Stimulated activated CD4-positive, alpha-beta T cell treated with anti-CD3 and anti-CD28 coated beads, Interleukin-15, amount 100 ng/mL, for 48 hours (primary cell): ENCODE data around the gene SRRM3.
"Not testable (repeated sequence)": the region's sequence is repeated elsewhere in the genome, so short reads cannot be mapped to it uniquely, and the experiment has no call there.

Source experiments
- DNase-seq, 2 donors: peaks; one replicate each; pipeline ENCODE4 v3.0.0-alpha.2; 2020; ENCODE audit warnings: low read depth in 2 of 2

The SRRM3 gene, protein sequence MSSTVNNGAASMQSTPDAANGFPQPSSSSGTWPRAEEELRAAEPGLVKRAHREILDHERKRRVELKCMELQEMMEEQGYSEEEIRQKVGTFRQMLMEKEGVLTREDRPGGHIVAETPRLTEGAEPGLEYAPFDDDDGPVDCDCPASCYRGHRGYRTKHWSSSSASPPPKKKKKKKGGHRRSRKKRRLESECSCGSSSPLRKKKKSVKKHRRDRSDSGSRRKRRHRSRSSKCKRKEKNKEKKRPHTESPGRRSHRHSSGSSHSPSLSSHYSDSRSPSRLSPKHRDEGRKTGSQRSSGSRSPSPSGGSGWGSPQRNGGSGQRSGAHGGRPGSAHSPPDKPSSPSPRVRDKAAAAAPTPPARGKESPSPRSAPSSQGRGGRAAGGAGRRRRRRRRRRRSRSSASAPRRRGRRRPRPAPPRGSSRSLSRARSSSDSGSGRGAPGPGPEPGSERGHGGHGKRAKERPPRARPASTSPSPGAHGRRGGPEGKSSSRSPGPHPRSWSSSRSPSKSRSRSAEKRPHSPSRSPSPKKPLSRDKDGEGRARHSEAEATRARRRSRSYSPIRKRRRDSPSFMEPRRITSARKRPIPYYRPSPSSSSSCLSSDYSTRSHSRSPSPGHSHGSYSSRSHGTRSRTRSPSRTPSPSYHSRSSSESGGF

DNA sequence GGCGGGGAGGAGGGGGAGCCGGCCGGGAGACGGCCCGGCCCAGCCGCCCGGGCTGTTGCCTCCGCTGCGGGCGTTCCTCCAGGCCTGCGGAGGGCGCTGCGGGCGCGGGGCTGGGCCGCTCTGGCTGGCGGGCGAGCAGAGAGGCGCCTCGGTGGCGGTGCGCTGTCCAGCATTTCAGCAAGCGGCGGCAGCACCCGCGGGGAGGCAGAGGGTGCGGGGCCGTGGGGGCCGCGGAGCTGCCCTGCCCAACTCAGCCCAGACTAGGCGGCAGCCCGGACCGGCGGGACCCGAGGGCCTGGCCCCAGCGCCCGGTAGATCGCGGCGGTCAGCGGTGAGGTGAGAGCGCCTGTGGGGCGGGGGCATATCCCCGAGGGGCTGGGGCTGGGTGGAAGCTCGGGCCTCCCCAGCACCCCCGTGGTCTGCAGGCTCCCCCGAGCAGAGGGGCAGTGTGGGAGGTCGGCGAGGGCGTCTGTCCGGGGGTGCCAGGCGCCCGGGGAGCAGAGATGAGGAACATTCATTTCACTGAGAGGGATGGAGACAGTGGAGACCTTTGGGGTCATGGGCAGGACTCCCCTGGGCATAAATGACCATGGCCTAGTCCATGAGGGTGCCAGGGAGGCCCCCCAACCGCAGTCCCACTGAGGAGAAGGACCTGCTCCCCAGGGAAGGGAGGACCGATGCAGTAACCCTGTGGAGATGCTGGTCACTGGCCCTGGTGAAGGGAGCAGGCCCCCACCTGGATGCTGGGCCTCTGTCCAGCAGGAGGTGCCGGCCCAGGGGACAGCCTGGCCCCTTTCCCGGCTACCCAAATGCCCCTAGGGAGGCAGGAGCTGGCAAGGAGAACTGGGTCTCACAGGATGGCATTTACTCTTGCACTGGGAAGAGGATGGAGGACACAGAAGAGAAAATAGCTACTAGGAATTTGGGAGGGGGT lies at the start of gene SRRM3:
TSS of gene SRRM3 (plus strand) at position 165 of the 934 bp plus-strand sequence. CDS start 33,171 bp downstream, outside the sequence.
- peak; percentile 64 to 79 for DNase-seq

DNA sequence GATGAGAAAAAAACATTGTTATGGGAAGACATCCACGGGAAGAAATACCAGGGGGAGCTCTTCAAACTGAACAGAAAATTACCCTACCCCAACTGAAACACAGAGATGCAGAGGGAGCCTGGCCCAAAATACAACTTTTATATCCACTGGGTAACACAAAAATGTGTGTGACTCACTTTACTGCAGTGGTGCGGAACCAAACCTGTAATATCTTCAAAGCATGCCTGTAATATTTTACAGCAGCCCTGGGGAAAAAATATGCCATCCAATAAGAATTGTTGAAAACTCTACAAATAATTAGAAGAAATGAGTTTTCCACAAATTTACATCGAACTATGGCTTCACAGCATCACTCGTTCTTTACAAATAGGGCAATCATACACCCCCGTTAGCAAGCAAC lies 49.8 kb upstream of the SRRM3 start:
- DNase-seq: no peak

DNA sequence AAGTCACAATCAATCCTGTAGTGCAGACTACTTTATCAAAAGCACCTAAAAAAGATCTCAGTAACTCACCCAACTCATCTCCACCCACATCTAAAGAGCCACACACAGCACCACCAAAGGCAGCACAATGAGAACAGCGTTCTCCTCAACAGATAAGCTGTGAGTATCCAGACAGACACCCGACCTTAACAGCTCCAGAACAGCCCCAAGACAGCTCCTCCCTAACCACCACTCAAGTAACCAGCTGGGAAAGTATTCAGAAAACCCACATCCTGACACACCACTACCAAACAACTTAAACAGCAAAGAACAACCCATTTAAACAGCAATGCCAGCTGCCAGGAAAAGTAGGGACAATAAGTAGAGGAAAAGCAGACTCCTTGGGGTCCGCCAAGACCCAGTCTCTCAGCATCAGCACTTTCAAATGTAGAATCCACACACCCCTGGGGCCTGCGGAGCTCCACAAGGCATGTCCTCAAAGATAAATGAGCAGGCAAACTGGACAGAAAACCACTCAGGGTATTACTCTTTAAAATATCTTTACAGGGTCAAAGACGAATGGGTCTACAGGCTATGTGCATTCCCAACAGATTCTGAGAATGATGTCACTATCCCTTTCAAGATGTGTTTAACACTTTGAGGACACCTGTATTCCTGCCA lies 48.0 kb upstream of the SRRM3 start:
- DNase-seq: not testable (repeated sequence)

DNA sequence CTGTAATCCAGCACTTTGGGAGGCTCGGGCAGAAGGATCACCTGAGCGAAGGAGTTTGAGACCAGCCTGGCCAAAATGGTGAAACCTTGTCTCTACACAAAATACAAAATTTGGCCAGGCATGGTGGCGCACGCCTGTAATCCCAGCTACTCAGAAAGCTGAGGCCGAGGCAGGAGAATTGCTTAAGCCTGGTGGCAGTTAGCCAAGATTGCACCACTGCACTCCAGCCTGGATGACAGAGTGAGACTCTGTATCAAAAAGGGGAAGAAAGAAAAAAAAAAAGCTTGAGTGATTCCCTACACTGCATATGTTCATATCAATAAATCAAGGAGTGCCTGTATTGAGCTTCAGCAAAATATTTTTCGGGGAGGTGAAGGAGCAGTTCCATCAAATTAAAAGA lies 45.8 kb upstream of the SRRM3 start:
- no peak for DNase-seq

DNA sequence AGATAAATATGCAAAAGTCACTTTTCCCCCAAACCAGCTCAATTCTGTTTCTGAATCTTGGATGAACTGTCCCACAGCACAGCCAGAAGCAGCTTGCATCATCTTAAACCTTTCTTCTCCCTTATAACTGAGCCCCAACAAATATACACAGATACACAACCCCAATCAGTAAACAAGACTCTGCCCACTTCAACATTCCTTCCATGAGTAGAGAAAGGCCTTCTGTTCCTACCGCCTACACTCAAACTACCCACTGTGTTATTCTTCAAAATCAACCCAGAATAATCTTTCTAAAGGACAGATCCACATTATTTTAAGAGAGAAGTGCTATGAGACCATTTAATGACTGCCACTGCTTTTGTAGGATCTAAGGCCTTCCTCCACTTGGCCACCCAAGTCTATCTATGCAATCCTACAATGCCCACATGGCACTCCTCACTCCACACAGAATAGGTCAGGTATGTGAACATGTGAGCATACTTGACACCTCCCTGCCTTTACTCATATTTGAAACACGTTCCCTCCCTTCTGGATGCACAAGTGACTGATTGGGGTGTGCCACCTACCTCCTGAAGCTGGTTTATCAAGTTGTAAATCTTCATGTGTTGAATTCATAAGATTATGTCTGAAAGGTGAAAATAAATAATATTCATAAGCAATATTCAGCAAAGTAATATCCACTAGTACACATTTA lies 44.6 kb upstream of the SRRM3 start:
- not testable (repeated sequence) for DNase-seq

DNA sequence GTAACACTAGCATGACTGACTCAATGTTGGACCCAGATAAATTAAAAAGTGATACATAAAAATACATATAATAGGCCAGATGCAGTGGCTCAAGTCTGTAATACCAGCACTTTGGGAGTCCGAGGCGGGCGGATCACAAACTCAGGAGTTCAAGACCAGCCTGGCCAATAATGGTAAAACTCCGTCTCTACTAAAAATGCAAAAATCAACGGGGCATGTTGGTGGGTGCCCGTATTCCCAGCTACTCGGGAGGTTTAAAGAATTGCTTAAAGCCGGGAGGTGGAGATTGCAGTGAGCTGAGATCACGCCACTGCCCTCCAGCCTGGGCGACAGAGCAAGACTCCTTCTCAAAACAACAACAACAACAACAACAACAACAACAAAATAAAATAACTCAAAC lies 43.3 kb upstream of the SRRM3 start:
- DNase-seq: not testable (repeated sequence)

DNA sequence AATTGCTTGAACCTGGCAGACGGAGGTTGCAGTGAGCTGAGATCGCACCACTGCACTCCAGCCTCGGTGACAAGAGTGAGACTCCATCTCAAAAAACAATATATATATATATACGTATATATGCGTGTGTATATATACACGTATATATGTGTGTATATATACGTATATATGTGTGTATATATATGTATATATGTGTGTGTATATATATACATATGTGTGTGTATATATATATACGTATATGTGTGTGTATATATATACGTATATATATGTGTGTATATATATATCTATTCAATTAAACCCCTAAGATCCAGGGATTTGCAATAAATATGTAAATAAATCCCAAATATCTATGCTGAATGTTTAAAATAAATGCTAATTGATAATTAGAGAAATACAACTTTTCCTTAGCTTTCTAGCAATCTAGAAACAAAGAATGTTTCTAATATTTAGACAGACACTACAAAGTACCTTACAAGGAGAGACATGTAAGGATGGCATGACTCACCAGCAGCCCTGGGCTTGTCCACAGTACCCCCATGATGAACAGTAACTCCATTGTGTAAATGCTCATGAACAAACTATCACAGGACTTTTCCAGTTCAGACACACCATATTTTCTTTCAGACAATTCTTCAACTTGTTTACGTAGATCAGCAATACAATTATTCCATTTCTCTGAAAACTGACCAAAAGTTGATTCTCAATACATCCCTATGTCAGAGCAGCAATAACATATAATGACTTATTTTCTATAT lies 39.1 kb upstream of the SRRM3 start:
- DNase-seq: not testable (repeated sequence)

DNA sequence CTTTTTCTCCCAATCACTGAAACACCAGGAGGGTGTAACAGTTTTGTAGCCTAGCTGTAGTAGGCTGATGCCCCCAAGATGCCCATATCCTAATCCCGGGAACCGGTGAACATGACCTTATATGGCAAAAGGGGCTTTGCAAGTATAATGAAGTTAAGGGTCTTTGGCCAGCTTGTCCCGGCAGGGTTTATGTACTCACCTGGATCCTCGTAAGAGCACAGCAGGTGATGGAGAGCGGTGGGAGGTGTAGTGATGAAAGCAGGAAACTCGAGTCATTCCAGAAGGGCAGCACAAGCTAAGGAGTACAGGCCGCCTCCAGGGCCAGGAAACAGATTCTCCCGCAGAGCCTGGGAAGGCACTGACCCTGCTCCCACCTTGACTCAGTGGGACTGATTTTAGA lies 37.9 kb upstream of the SRRM3 start:
- DNase-seq: not testable (repeated sequence)

DNA sequence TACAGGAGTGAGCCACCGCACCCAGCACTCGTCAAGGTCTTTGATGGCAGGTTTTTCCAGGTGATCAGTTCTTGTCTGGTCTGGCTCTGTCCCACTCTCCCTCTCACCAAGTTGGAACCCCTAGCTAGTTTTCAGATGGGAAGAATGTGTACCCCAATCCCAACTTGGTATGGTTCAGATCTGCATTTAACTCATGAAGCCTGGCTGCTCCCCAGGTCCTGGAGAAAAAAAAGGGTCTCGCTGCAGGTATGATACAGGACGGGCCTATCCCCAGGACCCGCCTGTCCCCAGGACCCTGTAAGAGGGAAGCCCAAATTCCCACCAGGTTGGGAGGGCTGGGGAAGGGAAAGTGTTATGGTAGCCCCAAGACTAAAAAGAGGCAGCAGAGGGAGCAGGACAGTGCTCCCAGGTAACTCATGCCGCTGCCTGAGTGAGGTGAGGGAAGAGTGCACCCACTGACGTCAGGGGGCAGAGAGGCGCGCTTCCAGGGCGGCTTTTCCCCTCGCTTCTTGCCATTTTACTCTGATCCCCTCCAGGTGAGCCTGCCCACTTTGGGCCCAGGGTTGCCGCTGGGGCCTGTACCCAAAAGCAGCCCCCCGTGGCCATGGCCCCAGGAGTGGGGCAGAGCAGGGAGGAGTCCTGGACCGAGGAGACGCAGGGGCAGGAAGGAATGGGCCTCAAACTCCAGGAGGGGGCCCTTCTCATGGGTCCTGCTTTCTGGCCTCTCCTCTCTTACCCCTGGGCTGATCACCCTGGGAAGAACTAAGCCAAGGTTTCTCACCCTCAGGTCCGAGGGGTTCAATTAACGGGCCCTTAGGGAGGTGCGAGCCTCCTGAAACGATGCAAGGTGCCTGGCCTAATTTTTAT lies 36.4 kb upstream of the SRRM3 start:
- DNase-seq: no peak

DNA sequence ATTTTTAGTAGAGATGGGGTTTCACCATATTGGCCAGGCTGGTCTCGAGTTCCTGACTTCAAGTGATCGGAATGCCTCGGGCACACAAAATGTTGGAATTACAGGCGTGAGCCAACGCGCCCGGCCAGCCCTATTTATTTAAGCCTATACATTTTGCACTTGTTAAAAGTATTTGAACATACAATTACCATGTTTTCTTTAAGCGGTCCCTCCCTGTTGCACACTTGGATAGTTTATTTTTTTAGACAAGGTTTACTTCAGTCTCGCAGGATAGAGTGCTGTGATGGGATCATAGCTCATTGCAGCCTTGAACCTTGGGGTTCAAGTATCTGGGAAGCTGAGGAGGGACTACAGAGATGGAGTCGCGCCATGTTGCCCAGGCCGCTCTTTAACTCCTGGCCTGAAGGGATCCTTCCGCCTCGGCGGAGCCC lies 35.7 kb upstream of the SRRM3 start:
- DNase-seq: no peak

DNA sequence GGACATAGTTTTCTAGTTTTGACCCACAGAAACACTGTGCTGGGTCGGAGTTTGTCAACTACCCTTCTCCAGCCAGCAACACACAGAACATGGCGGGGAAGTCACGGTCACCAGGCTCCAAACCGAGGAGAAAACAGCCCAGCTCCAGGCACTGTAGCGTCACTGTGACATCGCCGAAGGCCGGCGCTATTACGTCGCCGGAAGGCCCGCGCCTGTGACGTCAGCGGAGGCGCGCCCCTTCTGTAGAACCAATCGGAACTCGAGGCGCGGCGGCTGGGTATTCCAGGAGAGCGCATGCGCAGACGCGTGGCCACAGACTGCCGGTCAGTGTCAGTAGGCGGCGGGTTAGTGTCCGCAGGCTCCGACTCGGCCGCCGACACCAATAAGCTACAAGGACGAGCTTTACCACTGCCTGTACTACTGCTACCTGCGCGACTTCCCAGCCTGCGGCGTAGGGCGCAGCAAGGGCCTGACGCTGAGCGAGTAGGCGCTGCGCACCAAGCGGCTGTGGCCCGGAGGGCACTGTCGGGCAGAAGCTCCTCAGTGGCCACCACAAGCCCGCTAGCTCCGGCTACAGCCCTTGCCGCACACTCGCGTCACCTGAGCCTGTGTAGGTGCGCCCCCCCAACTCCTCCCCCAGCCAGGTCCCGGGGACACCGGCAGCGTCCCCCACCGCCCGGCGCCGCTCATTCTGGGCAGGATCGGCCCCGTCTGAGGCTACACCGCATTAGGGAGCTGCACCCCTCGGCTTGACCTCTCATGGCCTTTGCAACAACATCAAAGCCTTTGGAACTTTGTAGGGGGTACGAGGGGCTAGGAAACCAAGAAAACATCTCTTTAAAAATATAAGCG lies 35.1 kb upstream of the SRRM3 start:
- DNase-seq: peak; percentile 84 to 90

DNA sequence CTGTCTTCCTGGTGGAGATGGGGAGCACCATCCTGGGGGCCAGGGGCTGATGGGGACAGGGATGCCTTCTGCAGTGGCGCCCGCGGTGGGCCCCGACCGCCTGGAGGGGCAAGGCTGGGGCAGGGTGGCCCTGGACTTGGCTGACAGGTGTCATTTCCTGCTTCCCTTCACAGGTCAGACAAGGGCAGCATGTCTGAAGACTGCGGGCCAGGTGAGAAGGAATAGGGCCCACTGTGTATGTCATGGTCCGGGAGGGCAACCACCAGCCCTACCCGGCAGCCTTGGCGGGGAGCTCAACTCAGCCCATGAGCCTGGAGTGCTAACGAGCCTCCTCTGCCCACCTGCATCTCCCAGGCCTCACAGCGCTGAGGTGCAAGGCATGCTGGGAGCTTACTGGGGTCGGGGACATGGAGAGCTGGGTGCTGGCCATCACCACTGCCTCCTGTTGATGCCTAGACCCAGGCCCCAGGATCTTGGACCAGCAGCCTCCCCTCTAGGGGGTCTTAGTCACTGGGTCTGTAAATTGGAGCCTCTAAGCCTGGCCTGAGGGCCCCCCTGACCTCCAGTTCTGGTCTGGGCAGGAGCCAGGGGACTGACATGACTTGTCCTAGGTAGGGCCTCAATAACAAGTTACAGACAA lies 28.0 kb upstream of the SRRM3 start:
- no peak for DNase-seq

DNA sequence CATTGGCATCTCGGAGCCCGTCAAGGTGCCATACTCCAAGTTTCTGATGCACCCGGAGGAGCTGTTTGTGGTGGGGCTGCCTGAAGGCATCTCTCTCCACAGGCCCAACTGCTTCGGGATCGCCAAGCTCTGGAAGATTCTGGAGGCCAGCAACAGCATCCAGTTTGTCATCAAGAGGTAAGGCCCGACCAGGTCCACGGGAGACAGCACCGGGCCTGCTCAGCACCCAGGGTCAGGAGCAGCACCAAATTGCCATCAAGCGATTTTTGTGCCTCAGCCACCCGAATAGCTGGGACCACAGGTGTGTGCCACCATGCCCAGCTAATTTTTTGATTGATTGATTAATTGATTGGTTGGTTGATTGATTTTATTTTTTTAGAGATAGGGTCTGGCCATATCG lies 24.7 kb upstream of the SRRM3 start:
- not testable (repeated sequence) for DNase-seq

DNA sequence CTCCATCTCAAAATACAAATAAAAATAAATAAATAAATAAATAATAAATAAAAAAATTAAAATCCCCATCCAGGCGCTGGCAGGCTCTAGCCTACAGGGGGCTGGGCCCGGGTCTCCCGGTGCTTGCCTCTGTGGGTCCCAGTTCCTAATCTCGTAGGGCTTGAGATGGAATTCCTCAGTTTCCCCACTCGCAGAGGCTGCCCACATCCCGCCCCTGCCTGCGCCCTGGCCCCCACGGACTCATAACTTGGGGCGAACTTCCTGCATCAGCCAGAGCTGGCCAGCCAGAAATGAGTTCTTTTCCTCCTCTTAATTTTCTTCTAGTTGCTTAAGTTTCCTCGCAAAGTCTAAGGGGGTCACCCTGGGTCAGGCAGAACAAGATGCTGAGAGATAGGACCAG lies 22.0 kb upstream of the SRRM3 start:
- no peak for DNase-seq

DNA sequence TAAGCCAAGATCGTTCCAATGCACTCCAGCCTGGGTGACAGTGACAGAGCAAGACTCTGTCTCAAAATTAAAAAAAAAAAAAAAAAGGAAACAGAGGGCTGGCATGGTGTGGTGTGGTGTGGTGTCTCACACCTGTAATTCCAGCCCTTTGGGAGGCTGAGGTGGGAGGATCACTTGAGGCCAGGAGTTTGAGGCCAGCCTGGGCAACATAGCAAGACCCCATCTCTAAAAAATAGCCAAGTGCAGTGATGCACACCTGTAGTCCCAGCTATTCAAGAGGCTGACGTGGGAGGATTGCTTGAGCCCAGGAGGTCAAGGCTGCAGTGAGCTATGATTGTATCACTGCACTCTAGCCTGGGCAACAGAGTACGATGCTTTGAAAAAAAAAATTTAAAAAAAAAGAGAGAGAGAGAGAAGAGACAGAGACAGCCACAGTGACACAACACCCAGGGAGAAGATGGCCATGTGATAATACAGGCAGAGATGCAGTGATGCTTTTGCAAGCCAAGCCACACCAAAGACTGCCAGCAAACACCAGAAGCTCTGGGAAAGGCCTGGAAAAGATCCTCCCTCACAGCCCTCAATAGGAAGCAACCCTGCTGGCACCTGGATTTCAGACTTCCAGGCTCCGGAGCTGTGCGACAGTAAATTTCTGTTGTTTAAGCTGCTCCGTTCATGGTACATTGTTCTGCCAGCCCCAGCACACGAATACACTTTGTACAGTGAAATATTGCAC lies 19.3 kb upstream of the SRRM3 start:
- DNase-seq: no peak

DNA sequence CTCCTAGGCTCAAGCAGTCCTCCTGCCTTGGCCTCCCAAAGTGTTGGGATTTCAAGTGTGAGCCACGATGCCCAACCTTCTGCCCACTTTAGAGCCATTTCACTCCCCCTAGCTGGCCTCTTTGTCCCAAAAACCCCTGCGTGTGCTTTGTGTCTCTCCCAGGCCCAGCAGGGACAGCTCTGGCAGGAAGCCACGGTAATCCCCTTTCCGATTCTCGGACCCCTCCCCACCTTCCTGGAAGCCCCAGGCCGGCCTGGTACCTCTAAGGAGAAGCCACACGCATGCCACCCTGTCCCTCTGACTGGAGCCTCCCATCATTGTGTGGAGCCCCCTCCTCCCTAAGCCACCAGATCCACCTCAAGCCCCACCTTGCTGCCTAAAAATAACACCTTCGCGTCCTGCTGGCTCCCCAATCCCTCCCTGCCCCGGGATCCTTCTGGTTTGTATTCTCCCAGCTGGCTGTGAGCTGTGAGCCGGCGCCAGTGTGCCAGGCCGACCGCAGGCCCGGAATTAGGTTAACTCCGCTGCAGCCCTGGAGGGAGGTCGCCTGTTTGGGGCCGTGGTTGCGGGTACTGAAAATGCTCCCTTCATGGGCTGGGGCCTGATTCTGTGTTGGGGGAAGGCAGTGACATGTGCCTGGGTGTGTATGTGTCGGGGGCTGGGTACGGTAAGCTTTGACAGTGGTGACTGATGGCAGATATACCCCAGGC lies 16.4 kb upstream of the SRRM3 start:
- DNase-seq: no peak
